Fibroblast of gingiva (primary cell): ENCODE data around the gene MAP4K2.

Experiments used
- DNase-seq: peaks from one replicate; pipeline ENCODE4 v3.0.0-alpha.2; 2011; ENCODE audit warnings: low read depth

The MAP4K2 gene

GRCh38 chr11:64736654-64737053 lies 66.4 kb downstream of the MAP4K2 start:
- DNase-seq, result no peak

- DNase-seq, result no peak
Measured at GRCh38 chr11:64735725-64736259, 67.2 kb downstream of the MAP4K2 start.
